Activated CD4-positive, alpha-beta memory T cell treated with anti-CD3 and anti-CD28 coated beads for 36 hours (primary cell): Measurements from ENCODE around the gene INSC. TPM values are rescaled to one million over a fixed set of nuclear protein-coding genes. Genes with fewer than 3 reads are reported as not detected.

Source experiments
- CTCF ChIA-PET: fragments of 350-600 bp; sonication (Branson Sonifier 250); formaldehyde crosslinking; loops from one replicate; lab custom pipeline; 2021; ENCODE audit warnings: antibody characterized with exemption, inconsistent platforms; lab: Charles Lee
- POLR2A ChIA-PET: fragments of 350-600 bp; sonication (Branson Sonifier 250); formaldehyde crosslinking; loops from one replicate; lab custom pipeline; 2021; ENCODE audit warnings: antibody characterized with exemption; lab: Charles Lee
- DNase-seq: peaks from one replicate; pipeline ENCODE4 v3.0.0-alpha.2; 2020
- H3K27ac Mint-ChIP-seq: one replicate; pipeline ENCODE4 v1.8.0; 2021; ENCODE audit warnings: mixed read lengths
- H3K27me3 Mint-ChIP-seq: one replicate; pipeline ENCODE4 v1.8.0; 2021; ENCODE audit warnings: mixed read lengths
- H3K36me3 Mint-ChIP-seq: one replicate; pipeline ENCODE4 v1.8.0; 2021; ENCODE audit warnings: mixed read lengths
- H3K4me1 Mint-ChIP-seq: one replicate; pipeline ENCODE4 v1.8.0; 2021; ENCODE audit warnings: low read depth, mixed read lengths
- H3K4me3 Mint-ChIP-seq: one replicate; pipeline ENCODE4 v1.8.0; 2021; ENCODE audit warnings: mild to moderate bottlenecking, mixed read lengths
- H3K9me3 Mint-ChIP-seq: one replicate; pipeline ENCODE4 v1.8.0; 2021; ENCODE audit warnings: mixed read lengths
- intact Hi-C: fragments of 100-400 bp; cut with micrococcal nuclease; formaldehyde crosslinking; loops from one replicate; pipeline ENCODE4 v1.15.1; 2023
- total RNA-seq, 2 experiments: library from RNA; stranded (reverse); gene quantifications; one replicate each; pipeline ENCODE4 v1.2.3, GENCODE V29; 2021

Gene INSC
- total RNA-seq, 2 experiments from 2014 or later = 0.34 to 0.36 TPM

DNA sequence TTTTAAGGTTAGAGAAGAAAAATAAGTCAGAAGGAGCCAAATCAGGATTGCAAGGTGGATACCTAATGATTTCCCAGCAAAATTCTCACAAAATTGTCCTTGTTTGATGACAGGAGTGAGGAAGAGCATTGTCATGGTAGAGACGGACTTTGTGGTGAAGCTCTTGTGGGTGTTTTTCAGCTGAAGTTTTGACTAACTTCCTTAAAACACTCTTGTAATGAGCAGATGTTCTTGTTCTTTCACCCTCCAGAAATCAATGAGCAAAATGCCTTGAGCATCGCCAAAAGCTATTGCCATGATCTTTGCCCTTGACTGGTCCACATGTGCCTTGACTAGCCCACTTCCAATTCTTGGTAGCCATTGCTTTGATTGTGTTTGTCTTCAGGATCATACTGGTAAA, 21.3 kb upstream of the INSC start:
- Mint-ChIP-seq H3K36me3 (no peaks in the 10 kb centered on the region), H3K9me3 (no peaks in the 10 kb centered on the region), H3K27ac (no peak overlapping the region), H3K4me3 (no peak overlapping the region), H3K27me3 (peaks cover 15% of the 10 kb centered on the region), H3K4me1 (no peaks in the 10 kb centered on the region)
- ChIA-PET POLR2A (no interaction called here), CTCF (interaction anchor here (1.0 kb wide), 1 partner anchor 122 kb away, joined by 3 read pairs; no protein-coding TSS in a partner anchor)
- intact Hi-C loops = no loop called here
- DNase-seq = no peak

DNA sequence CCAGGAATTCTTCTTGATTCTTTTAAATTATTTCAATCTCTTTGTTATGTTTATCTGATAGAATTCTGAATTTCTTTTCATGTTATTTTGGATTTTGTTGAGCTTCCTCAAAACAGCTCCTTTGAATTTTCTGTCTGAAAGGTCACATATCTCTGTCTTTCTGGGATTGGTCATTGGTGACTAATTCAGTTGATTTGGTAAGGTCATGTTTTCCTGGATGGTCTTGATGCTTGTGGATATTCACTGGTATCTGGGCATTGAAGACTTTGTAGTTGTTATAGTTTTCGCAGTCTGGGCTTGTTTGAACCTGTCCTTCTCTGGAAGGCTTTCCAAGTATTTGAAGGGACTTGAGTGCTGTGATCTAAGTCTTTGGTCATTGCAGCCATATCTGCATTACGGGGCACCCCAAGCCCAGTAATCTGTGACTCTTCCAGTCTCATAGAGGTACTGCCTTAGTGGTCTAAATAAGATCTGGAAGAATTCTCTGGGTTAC, 18.9 kb upstream of the INSC start:
- peaks cover 20% of the 10 kb centered on the region for H3K27me3 Mint-ChIP-seq
- intact Hi-C loops = no loop called here
- H3K27ac Mint-ChIP-seq = no peak overlapping the region
- CTCF ChIA-PET = interaction anchor here (0.7 kb wide), 1 partner anchor 122 kb away, joined by 5 read pairs; no protein-coding TSS in a partner anchor
- POLR2A ChIA-PET = no interaction called here
- H3K36me3 Mint-ChIP-seq = no peaks in the 10 kb centered on the region
- H3K4me1 Mint-ChIP-seq = no peaks in the 10 kb centered on the region
- no peak for DNase-seq
- no peak overlapping the region for H3K4me3 Mint-ChIP-seq
- H3K9me3 Mint-ChIP-seq = no peaks in the 10 kb centered on the region

DNA sequence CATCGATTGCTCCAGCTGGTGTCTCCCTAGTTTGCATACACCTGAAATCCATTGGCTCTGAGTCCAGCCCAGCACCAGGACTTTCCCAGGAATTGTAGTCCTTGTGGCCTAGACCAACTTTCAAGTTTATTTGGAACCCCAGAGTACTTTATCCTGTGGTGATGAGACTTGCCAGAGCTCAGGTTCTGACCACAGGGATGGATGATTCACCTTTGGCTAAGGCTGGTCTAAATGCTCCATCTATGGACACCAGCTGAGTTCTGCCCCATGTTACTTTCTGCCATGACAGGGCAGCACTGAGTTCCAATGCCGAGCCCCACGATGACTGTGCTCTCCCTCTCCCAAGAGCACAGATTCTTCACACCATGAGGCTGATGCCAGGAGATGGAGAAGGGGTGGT, 17.3 kb upstream of the INSC start:
- Mint-ChIP-seq H3K27me3 (peaks cover 18% of the 10 kb centered on the region), H3K27ac (no peak overlapping the region), H3K4me3 (no peak overlapping the region), H3K9me3 (no peaks in the 10 kb centered on the region), H3K4me1 (no peaks in the 10 kb centered on the region), H3K36me3 (no peaks in the 10 kb centered on the region)
- intact Hi-C loops = no loop called here
- POLR2A ChIA-PET = no interaction called here
- CTCF ChIA-PET = interaction anchor here (0.8 kb wide), 1 partner anchor 189 kb away, joined by 3 read pairs; no protein-coding TSS in a partner anchor
- DNase-seq = no peak

DNA sequence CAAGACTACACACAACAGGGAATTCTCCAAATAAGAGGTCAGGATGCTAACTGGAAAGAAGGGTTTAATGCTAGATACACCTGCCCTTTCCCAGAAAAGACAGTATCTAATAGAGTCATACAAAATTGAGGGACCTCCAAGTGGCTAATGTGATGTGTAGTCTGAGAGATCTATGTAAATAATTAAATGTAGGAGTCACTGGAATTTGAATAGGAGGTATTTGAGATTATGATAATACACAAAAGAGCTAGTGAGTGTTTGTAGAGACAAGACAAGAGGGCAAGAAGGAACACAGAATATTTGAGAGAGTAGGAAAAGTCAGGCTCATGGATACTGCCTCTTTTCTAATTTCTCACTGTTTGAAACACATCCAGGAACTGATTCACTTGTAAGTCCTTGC, 15.5 kb upstream of the INSC start:
- Mint-ChIP-seq H3K4me1 (no peaks in the 10 kb centered on the region), H3K36me3 (no peaks in the 10 kb centered on the region), H3K4me3 (no peak overlapping the region), H3K27ac (no peak overlapping the region), H3K27me3 (peaks cover 18% of the 10 kb centered on the region), H3K9me3 (no peaks in the 10 kb centered on the region)
- ChIA-PET CTCF (interaction anchor here (1.2 to 5.9 kb wide), 11 partner anchors 8 to 191 kb away, joined by 3 to 86 read pairs (median 7); no protein-coding TSS in a partner anchor), POLR2A (no interaction called here)
- intact Hi-C loops = no loop called here
- no peak for DNase-seq

DNA sequence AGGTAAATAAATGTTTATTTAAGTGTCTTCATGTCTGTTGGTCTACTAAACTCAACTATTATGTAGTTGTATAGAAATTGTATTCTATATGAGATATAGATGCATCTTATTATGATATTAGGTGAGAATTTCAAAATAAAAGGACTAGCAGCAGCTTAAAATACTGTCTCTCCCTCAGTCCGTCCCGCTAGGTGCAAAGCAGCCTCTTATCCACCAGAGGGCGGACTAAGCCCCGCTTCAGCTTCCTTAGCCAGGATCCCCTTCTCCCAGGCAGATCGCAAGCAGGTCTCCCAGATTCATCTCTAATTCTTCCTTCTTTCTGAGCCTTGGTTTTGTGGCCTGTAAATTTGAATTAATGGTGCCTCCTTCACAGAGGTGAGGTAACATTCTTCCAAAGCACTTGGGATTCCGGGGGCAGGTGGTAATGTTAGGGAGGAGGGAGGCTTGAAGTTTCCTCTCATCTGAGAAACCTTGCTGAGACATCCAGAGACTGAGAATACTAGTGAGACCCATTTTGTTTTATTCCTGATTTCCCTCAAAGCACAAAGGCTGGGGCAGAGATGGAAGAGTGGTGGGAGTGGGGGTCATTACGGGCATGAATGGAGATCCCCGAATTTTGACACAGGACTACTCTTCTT, 13.5 kb upstream of the INSC start:
- intact Hi-C loops = loop anchor here (1.0 to 2.0 kb wide), 2 partner anchors 58 to 107 kb away; no protein-coding TSS in a partner anchor
- no peaks in the 10 kb centered on the region for H3K9me3 Mint-ChIP-seq
- DNase-seq = peak; percentile 66
- H3K4me3 Mint-ChIP-seq = no peak overlapping the region
- H3K27me3 Mint-ChIP-seq = peaks cover 14% of the 10 kb centered on the region
- H3K27ac Mint-ChIP-seq = no peak overlapping the region
- H3K36me3 Mint-ChIP-seq = no peaks in the 10 kb centered on the region
- H3K4me1 Mint-ChIP-seq = no peaks in the 10 kb centered on the region
- ChIA-PET POLR2A (no interaction called here), CTCF (interaction anchor here (0.6 to 5.9 kb wide), 25 partner anchors 10 to 1513 kb away, joined by 3 to 86 read pairs (median 4); partner anchors contain the start of gene INSC)

DNA sequence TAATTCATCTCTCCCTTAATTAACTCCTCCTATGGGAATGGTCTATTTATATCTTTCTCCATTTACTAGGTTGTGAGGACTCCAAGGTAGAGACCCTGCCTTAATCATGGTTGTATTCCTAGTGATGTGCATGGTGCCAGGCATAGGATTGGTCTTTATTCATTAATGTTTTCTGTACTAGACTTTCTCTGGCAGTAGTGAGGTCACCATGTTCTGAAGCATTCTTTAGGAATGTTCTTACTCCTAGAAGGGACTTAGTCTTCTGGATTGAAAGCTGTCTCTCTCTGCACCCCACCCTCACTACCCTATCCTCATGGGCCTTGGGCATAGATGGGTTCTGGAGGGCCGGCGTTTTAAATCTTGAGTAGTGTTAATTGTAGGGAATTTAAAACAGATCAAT, 10.6 kb upstream of the INSC start:
- ChIA-PET CTCF (interaction anchor here (2.0 kb wide), 1 partner anchor 104 kb away, joined by 7 read pairs; no protein-coding TSS in a partner anchor), POLR2A (no interaction called here)
- H3K27me3 Mint-ChIP-seq = peaks cover 2% of the 10 kb centered on the region
- DNase-seq = no peak
- intact Hi-C loops = no loop called here
- H3K27ac Mint-ChIP-seq = no peak overlapping the region
- H3K9me3 Mint-ChIP-seq = no peaks in the 10 kb centered on the region
- H3K36me3 Mint-ChIP-seq = no peaks in the 10 kb centered on the region
- H3K4me1 Mint-ChIP-seq = no peaks in the 10 kb centered on the region
- H3K4me3 Mint-ChIP-seq = no peak overlapping the region

DNA sequence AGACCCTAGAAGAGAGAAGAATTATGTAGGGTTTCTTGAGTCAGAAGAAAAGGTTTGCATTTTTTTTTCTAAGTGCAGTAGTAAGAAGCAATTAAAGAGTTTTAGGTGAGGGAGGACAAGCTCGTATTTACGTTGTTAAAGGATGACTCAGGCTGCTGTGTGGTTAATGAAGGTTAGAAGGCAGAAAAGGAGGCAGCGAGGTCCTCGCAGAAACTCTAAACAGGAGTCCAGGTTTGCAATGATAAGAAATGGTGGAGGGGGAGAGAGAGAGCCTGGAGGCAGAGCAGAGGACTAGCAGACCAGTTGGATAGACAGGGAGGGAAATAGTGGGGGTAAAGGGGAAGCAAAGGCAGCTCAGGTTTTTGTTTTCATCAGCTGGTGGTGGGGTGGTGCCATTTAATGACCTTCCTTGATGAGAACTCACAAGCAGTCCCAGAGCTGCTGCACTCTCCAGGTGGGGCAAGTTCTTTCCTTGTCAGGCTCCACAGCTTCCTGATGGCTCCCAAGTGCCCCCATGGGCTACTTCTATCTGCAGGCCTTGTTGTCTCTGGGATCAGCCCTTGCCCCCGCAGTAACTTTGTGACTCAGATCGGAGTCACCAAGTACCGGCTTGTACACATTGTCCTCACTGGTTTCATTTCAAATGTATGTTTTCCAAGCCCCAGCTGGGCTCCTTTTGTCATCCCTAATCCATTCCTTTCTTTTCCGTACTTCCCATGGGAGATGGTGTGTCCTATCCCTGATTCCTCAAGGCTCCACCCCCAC, 8.3 kb upstream of the INSC start:
- Mint-ChIP-seq H3K27me3 (peaks cover 2% of the 10 kb centered on the region), H3K4me1 (no peaks in the 10 kb centered on the region), H3K36me3 (no peaks in the 10 kb centered on the region), H3K9me3 (no peaks in the 10 kb centered on the region), H3K27ac (no peak overlapping the region), H3K4me3 (no peak overlapping the region)
- DNase-seq = no peak
- ChIA-PET POLR2A (no interaction called here), CTCF (interaction anchor here (2.0 kb wide), 1 partner anchor 101 kb away, joined by 7 read pairs; no protein-coding TSS in a partner anchor)
- intact Hi-C loops = no loop called here

DNA sequence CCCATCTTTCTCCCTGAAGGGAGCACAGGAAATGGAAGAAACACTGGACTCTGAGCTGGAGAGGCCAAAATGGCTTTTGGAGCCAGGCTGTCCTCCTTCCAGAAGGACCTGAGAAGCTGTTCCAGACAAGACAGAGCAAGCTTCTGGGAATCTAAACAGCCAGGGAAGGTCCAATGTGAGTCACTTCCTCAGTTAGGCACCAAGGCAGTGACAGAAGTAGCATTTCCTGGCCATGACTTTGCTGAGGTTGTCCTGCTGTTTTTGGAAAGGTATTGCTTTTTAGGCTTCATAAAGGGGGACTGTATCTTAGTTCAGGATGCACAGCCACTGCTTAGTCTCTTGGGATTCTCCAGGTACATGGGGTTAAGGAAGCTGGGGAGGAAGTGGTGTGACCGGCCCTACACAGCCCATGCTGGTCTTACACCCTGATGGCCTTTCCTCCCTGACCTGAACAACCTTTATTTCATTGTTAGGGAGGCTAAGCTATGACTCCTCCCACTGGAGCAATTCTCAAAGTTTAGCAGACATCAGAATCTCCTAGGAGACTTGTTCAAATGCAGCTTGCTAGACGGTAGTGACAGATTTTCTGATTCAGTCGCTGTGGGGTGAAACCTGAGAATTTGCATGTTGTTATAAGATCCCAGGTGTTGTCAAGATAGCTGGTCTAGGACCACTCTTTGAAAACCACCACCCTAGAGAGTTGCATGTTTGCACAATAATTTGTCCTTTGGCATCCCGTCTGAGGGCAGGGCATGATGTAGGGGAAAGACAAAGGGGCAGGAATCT, 6.8 kb upstream of the INSC start:
- ChIA-PET POLR2A (no interaction called here), CTCF (interaction anchor here (1.1 kb wide), 1 partner anchor 8 kb away, joined by 3 read pairs; no protein-coding TSS in a partner anchor)
- intact Hi-C loops = no loop called here
- no peaks in the 10 kb centered on the region for H3K36me3 Mint-ChIP-seq
- H3K9me3 Mint-ChIP-seq = no peaks in the 10 kb centered on the region
- H3K4me1 Mint-ChIP-seq = no peaks in the 10 kb centered on the region
- H3K27me3 Mint-ChIP-seq = peaks cover 2% of the 10 kb centered on the region
- no peak overlapping the region for H3K4me3 Mint-ChIP-seq
- H3K27ac Mint-ChIP-seq = no peak overlapping the region
- DNase-seq = no peak

DNA sequence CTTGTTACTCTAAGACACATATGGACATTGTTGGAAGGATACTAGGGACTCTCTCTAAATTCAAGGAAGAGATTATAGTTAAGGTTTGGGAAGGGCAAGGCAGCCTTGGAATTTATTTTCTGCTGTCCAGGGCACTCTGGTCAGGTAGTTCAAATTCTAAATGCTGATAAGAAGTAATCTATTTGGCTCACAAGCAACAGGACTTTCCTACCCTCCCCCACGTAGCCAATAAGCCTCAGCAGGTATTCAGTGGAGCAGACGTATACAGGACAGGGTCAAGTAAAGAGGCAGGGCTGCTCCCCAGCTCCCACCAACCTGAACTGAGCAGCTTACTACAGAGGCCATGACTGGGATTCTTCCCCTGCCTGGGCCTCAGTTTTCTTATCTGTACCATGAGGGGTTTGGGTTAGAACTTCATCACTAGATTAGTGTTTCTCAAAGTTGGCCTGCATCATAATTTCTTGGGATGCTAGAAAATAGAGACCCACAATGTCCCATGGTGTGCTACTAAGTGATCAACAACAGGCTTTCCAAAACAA, 6.1 kb upstream of the INSC start:
- H3K27me3 Mint-ChIP-seq = peaks cover 4% of the 10 kb centered on the region
- H3K27ac Mint-ChIP-seq = no peak overlapping the region
- H3K36me3 Mint-ChIP-seq = no peaks in the 10 kb centered on the region
- no peak for DNase-seq
- POLR2A ChIA-PET = no interaction called here
- no peak overlapping the region for H3K4me3 Mint-ChIP-seq
- CTCF ChIA-PET = no interaction called here
- H3K4me1 Mint-ChIP-seq = peaks cover 3% of the 10 kb centered on the region
- intact Hi-C loops = no loop called here
- no peaks in the 10 kb centered on the region for H3K9me3 Mint-ChIP-seq

DNA sequence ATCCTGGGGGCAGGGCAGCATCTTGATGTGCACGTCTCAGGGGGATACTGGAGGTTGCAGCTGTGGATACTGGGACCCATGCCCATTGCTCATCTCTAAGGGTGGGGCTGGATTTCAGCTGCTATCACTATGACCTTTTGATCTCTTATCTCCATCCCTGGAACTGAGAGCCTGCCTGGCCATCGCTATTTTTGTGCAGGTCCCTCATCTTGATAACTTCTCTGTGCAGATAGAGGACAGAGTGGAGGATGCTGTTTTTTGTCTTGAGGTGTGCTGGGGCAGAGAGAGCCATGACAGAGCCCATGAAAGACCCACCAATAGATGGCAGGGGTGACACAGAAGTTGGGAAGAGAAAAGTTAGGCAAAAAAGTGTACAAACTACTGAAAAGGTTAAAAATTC, 5.1 kb upstream of the INSC start:
- intact Hi-C loops = no loop called here
- Mint-ChIP-seq H3K36me3 (no peaks in the 10 kb centered on the region), H3K9me3 (no peaks in the 10 kb centered on the region), H3K4me3 (no peak overlapping the region), H3K4me1 (peaks cover 5% of the 10 kb centered on the region), H3K27me3 (peaks cover 9% of the 10 kb centered on the region), H3K27ac (no peak overlapping the region)
- no peak for DNase-seq
- ChIA-PET POLR2A (no interaction called here), CTCF (interaction anchor here (3.0 kb wide), 1 partner anchor 9 kb away, joined by 16 read pairs; no protein-coding TSS in a partner anchor)

DNA sequence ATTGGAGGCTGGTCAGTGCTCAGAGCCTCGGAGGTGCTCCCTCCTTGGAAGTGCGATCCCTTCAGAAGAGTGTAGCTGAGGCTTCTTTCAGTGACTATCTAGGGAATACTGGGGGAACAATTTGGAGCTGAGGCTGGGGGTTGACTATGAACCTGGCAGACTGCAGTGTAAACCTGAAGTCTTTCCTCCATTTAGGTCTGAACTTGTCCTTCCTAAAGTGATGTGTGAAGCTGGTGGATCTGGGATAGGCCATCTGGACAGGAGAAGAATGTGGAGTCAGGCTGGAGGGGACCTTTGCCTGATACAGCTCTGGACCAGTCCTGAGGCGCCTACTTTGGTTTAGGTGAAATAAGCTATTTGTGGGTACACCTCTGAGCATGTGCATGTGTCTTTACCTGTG, 3.5 kb upstream of the INSC start:
- Mint-ChIP-seq H3K4me3 (no peak overlapping the region), H3K36me3 (no peaks in the 10 kb centered on the region), H3K9me3 (no peaks in the 10 kb centered on the region), H3K27me3 (peaks cover 18% of the 10 kb centered on the region), H3K27ac (no peak overlapping the region), H3K4me1 (peaks cover 10% of the 10 kb centered on the region)
- DNase-seq = no peak
- ChIA-PET POLR2A (no interaction called here), CTCF (interaction anchor here (3.0 kb wide), 1 partner anchor 11 kb away, joined by 16 read pairs; no protein-coding TSS in a partner anchor)
- intact Hi-C loops = no loop called here
